Smooth muscle cell (in vitro differentiated cells): ENCODE measurements around the gene KIF16B. TPM values are rescaled to one million over a fixed set of nuclear protein-coding genes. Genes with fewer than 3 reads are reported as not detected.

Source experiments
- DNase-seq: peaks from one replicate; lab custom pipeline; 2025; ENCODE audit not compliant: unreplicated experiment; lab: John Stamatoyannopoulos, UW
- H2AFZ ChIP-seq: fragments of 200-600 bp; sonication (generic); 2 replicates; pipeline ENCODE4 v1.6.0; 2016; ENCODE audit warnings: antibody characterized with exemption, low read depth, mild to moderate bottlenecking
- H3F3A ChIP-seq: fragments of 200-600 bp; sonication (generic); 2 replicates; pipeline ENCODE4 v1.6.0; 2017; ENCODE audit warnings: antibody characterized with exemption, low read depth
- H3K27ac ChIP-seq: fragments of 200-600 bp; sonication (generic); 2 replicates; pipeline ENCODE4 v1.5.1; 2016; ENCODE audit warnings: low read depth, mild to moderate bottlenecking
- H3K27me3 ChIP-seq: fragments of 200-600 bp; sonication (generic); 2 replicates; pipeline ENCODE4 v1.6.1; 2016; ENCODE audit warnings: low read depth, mild to moderate bottlenecking
- H3K36me3 ChIP-seq: fragments of 200-600 bp; sonication (generic); 2 replicates; pipeline ENCODE4 v1.5.1; 2016; ENCODE audit warnings: low read depth
- H3K4me1 ChIP-seq: fragments of 200-600 bp; sonication (generic); 2 replicates; pipeline ENCODE4 v1.5.1; 2016; ENCODE audit warnings: low read depth
- H3K4me2 ChIP-seq: fragments of 200-600 bp; sonication (generic); 2 replicates; pipeline ENCODE4 v1.6.0; 2016; ENCODE audit warnings: mild to moderate bottlenecking
- H3K4me3 ChIP-seq: fragments of 200-600 bp; sonication (generic); 2 replicates; pipeline ENCODE4 v1.5.1; 2016; ENCODE audit warnings: mild to moderate bottlenecking
- H3K79me2 ChIP-seq: fragments of 200-600 bp; sonication (generic); 2 replicates; pipeline ENCODE4 v1.6.0; 2016; ENCODE audit warnings: low read depth, mild to moderate bottlenecking
- H3K9ac ChIP-seq: fragments of 200-600 bp; sonication (generic); 2 replicates; pipeline ENCODE4 v1.6.0; 2016; ENCODE audit warnings: low read depth
- H3K9me3 ChIP-seq: fragments of 200-600 bp; sonication (generic); replicated peaks from 2 replicates; pipeline ENCODE4 v1.5.1; 2016; ENCODE audit warnings: low read depth
- H4K20me1 ChIP-seq: fragments of 200-600 bp; sonication (generic); 2 replicates; pipeline ENCODE4 v1.6.0; 2016; ENCODE audit warnings: low read depth
- CTCF ChIP-seq: fragments of 200-600 bp; sonication (generic); IDR thresholded peaks from 2 replicates; pipeline ENCODE4 v1.5.1; 2017; ENCODE audit warnings: borderline replicate concordance, mild to moderate bottlenecking, antibody characterized with exemption; ENCODE audit not compliant: insufficient read depth, poor library complexity, severe bottlenecking
- WGBS: methylation state at CpG from one replicate; pipeline ENCODE4 v1.1.7; 2016; ENCODE audit warnings: low lambda C conversion rate; 5-methylcytosine and 5-hydroxymethylcytosine counted together
- polyA plus RNA-seq: library from polyadenylated mRNA; unstranded; fragments of >200 nt; fragmentation: Nextera tagmentation; extraction: Ambion mirVana; gene quantifications from 2 replicates; pipeline ENCODE4 v1.2.1, GENCODE V29; 2016
- total RNA-seq: library from RNA; depleted of rRNA; stranded (reverse); fragments of >200 nt; gene quantifications from 2 replicates; pipeline ENCODE4 v1.2.3, GENCODE V29; 2014

Gene KIF16B
- total and polyA plus RNA-seq, 2 experiments from 2014 or later = 3.6 to 12.9 TPM

GRCh38 chr20:16378712-16379370, 194.4 kb downstream of the KIF16B start:
- Histone ChIP-seq H3K4me1 (no peaks in the 10 kb centered on the region), H3K27ac (no peak overlapping the region), H3K36me3 (no peaks in the 10 kb centered on the region), H3K4me3 (no peak overlapping the region), H3F3A (no peaks in the 10 kb centered on the region), H2AFZ (no peak overlapping the region), H3K9me3 (no peaks in the 10 kb centered on the region), H3K9ac (no peak overlapping the region), H4K20me1 (no peaks in the 10 kb centered on the region), H3K4me2 (no peak overlapping the region), H3K27me3 (no peaks in the 10 kb centered on the region), H3K79me2 (no peaks in the 10 kb centered on the region)
- DNase-seq = no peak
- WGBS = 95% methylated on average over 7 of the region's 7 CpGs
- TF ChIP-seq CTCF = no peak

- Histone ChIP-seq H3K27ac (no peak overlapping the region), H3K79me2 (no peaks in the 10 kb centered on the region), H3F3A (no peaks in the 10 kb centered on the region), H3K9me3 (no peaks in the 10 kb centered on the region), H3K27me3 (no peaks in the 10 kb centered on the region), H3K4me3 (no peak overlapping the region), H2AFZ (no peak overlapping the region), H3K4me1 (no peaks in the 10 kb centered on the region), H3K36me3 (no peaks in the 10 kb centered on the region), H3K9ac (no peak overlapping the region), H3K4me2 (no peak overlapping the region), H4K20me1 (no peaks in the 10 kb centered on the region)
- no peak for TF ChIP-seq CTCF
- no peak for DNase-seq
- WGBS = 96% methylated on average over 1 of the region's 1 CpG
Measured at GRCh38 chr20:16378122-16378521, 195.1 kb downstream of the KIF16B start.

GRCh38 chr20:16369441-16369840, 203.8 kb downstream of the KIF16B start:
- no peak overlapping the region for H3K27ac ChIP-seq
- no peaks in the 10 kb centered on the region for H3K4me1 ChIP-seq
- 97% methylated on average over 1 of the region's 1 CpG for WGBS
- no peaks in the 10 kb centered on the region for H3F3A ChIP-seq
- no peak overlapping the region for H3K9ac ChIP-seq
- no peak overlapping the region for H3K4me3 ChIP-seq
- H3K4me2 ChIP-seq = no peak overlapping the region
- H2AFZ ChIP-seq = no peak overlapping the region
- TF ChIP-seq CTCF = no peak
- no peaks in the 10 kb centered on the region for H3K9me3 ChIP-seq
- H3K36me3 ChIP-seq = no peaks in the 10 kb centered on the region
- no peaks in the 10 kb centered on the region for H3K79me2 ChIP-seq
- no peak for DNase-seq
- no peaks in the 10 kb centered on the region for H3K27me3 ChIP-seq
- no peaks in the 10 kb centered on the region for H4K20me1 ChIP-seq

- no peaks in the 10 kb centered on the region for H3F3A ChIP-seq
- 80% methylated on average over 11 of the region's 11 CpGs for WGBS
- H3K9ac ChIP-seq = no peak overlapping the region
- H3K27ac ChIP-seq = no peak overlapping the region
- no peak for DNase-seq
- no peak overlapping the region for H3K4me2 ChIP-seq
- no peaks in the 10 kb centered on the region for H3K9me3 ChIP-seq
- H3K4me1 ChIP-seq = no peaks in the 10 kb centered on the region
- no peak for TF ChIP-seq CTCF
- H4K20me1 ChIP-seq = no peaks in the 10 kb centered on the region
- no peaks in the 10 kb centered on the region for H3K79me2 ChIP-seq
- H3K4me3 ChIP-seq = no peak overlapping the region
- no peaks in the 10 kb centered on the region for H3K27me3 ChIP-seq
- no peak overlapping the region for H2AFZ ChIP-seq
- H3K36me3 ChIP-seq = no peaks in the 10 kb centered on the region
Measured at GRCh38 chr20:16368645-16369292, 204.5 kb downstream of the KIF16B start.
